ENCODE data around the gene RBCK1. TPM values are rescaled to one million over a fixed set of nuclear protein-coding genes. Genes with fewer than 3 reads are reported as not detected.

The RBCK1 gene
- total and polyA plus RNA-seq, 9 of the 15 experiments (the other 6 are each of a cell fraction or from before 2014, with no cell fraction given), result 5.9 to 59.3 (median 26.5) TPM

DNA sequence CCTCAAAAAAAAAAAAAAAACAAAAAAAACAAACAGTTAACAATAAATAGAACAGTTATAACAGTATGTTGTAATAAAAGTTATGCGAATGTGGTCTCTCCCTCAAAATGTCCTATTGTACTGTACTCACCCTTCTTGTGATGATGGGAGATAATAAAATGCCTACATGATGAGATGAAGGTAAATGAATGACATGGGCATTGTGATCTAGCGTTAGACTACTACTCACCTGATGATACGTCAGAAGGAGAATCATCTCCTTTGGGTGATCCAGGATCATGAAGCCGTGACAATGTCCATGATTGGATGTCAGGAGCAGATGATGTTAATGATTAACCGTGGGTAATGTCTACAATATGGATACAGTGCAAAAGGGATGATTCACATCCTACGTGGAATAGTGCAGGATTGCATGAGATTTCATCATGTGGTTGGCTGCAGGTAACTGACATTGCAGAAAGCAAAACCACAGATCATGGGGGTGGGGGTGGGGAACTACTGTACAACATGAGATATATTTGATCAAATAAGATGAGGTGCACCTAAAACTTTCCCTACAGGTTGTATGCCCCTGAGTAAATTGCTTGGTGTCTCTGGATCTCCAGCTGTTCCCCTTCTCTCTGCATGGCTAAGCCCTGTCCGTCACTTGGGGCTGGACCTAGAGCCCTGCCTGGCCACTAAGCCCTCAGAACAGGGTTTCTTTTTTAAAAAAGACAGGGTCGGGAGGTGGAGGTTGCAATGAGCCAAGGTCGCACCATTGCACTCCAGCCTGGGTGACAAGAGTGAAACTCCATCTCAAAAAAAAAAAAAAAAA is 6.2 kb upstream of the RBCK1 start (continued):
- TF ChIP-seq THRA (IDR thresholded peaks at IDR 0.05), result no peak
- TF ChIP-seq ZKSCAN8 (CRISPR knock-in tag; IDR thresholded peaks at IDR 0.05), result no peak; the same call in 1 of the 2 replicates
- TF ChIP-seq, protein P1, sequence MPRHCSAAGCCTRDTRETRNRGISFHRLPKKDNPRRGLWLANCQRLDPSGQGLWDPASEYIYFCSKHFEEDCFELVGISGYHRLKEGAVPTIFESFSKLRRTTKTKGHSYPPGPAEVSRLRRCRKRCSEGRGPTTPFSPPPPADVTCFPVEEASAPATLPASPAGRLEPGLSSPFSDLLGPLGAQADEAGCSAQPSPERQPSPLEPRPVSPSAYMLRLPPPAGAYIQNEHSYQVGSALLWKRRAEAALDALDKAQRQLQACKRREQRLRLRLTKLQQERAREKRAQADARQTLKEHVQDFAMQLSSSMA (CRISPR knock-in tag; IDR thresholded peaks at IDR 0.05), result no peak
- TF ChIP-seq, protein P2, sequence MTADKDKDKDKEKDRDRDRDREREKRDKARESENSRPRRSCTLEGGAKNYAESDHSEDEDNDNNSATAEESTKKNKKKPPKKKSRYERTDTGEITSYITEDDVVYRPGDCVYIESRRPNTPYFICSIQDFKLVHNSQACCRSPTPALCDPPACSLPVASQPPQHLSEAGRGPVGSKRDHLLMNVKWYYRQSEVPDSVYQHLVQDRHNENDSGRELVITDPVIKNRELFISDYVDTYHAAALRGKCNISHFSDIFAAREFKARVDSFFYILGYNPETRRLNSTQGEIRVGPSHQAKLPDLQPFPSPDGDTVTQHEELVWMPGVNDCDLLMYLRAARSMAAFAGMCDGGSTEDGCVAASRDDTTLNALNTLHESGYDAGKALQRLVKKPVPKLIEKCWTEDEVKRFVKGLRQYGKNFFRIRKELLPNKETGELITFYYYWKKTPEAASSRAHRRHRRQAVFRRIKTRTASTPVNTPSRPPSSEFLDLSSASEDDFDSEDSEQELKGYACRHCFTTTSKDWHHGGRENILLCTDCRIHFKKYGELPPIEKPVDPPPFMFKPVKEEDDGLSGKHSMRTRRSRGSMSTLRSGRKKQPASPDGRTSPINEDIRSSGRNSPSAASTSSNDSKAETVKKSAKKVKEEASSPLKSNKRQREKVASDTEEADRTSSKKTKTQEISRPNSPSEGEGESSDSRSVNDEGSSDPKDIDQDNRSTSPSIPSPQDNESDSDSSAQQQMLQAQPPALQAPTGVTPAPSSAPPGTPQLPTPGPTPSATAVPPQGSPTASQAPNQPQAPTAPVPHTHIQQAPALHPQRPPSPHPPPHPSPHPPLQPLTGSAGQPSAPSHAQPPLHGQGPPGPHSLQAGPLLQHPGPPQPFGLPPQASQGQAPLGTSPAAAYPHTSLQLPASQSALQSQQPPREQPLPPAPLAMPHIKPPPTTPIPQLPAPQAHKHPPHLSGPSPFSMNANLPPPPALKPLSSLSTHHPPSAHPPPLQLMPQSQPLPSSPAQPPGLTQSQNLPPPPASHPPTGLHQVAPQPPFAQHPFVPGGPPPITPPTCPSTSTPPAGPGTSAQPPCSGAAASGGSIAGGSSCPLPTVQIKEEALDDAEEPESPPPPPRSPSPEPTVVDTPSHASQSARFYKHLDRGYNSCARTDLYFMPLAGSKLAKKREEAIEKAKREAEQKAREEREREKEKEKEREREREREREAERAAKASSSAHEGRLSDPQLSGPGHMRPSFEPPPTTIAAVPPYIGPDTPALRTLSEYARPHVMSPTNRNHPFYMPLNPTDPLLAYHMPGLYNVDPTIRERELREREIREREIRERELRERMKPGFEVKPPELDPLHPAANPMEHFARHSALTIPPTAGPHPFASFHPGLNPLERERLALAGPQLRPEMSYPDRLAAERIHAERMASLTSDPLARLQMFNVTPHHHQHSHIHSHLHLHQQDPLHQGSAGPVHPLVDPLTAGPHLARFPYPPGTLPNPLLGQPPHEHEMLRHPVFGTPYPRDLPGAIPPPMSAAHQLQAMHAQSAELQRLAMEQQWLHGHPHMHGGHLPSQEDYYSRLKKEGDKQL (CRISPR knock-in tag; IDR thresholded peaks at IDR 0.05; ENCODE audit: borderline replicate concordance), result no peak
- TF ChIP-seq, protein P3, sequence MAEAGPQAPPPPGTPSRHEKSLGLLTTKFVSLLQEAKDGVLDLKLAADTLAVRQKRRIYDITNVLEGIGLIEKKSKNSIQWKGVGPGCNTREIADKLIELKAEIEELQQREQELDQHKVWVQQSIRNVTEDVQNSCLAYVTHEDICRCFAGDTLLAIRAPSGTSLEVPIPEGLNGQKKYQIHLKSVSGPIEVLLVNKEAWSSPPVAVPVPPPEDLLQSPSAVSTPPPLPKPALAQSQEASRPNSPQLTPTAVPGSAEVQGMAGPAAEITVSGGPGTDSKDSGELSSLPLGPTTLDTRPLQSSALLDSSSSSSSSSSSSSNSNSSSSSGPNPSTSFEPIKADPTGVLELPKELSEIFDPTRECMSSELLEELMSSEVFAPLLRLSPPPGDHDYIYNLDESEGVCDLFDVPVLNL (CRISPR knock-in tag; IDR thresholded peaks at IDR 0.05; ENCODE audit: low read depth), result no peak
- TF ChIP-seq ETV5 (CRISPR knock-in tag; IDR thresholded peaks at IDR 0.05; ENCODE audit: low read depth), result no peak; the same call in 1 of the 2 replicates
- TF ChIP-seq HNRNPUL1 (IDR thresholded peaks at IDR 0.05; ENCODE audit: low read length), result no peak
